Neural cell (in vitro differentiated cells): ENCODE data around the gene POLR1G. TPM values are rescaled to one million over a fixed set of nuclear protein-coding genes. Genes with fewer than 3 reads are reported as not detected.

Experiments used
- H2AFZ ChIP-seq: fragments of 200-600, 300-800 bp; sonication (generic), shearing (Covaris generic); 2 replicates; pipeline ENCODE4 v1.6.0; 2014; ENCODE audit warnings: low read depth, mild to moderate bottlenecking, antibody characterized with exemption, low read length, moderate library complexity
- H3F3A ChIP-seq: fragments of 200-600 bp; shearing (Covaris generic); 2 replicates; pipeline ENCODE4 v1.6.1; 2016; ENCODE audit warnings: mild to moderate bottlenecking, moderate library complexity, mixed read lengths, antibody characterized with exemption, low read length; ENCODE audit not compliant: insufficient read depth, poor library complexity, severe bottlenecking
- H3K27ac ChIP-seq: fragments of 200-600, 300-800 bp; sonication (generic), shearing (Covaris generic); 2 replicates; pipeline ENCODE4 v1.5.1; 2014; ENCODE audit warnings: mild to moderate bottlenecking, low read length, moderate library complexity
- H3K27me3 ChIP-seq: fragments of 300-800, 200-600 bp; sonication (generic), shearing (Covaris generic); 2 replicates; pipeline ENCODE4 v1.6.0; 2014; ENCODE audit warnings: mild to moderate bottlenecking, low read depth, low read length, moderate library complexity; ENCODE audit not compliant: insufficient read depth
- H3K36me3 ChIP-seq: fragments of 300-800, 200-600 bp; sonication (generic), shearing (Covaris generic); 2 replicates; pipeline ENCODE4 v1.5.1; 2014; ENCODE audit warnings: mild to moderate bottlenecking, antibody characterized with exemption, low read length, moderate library complexity; ENCODE audit not compliant: insufficient read depth
- H3K4me2 ChIP-seq: fragments of 300-800, 200-600 bp; sonication (generic), shearing (Covaris generic); 2 replicates; pipeline ENCODE4 v1.6.0; 2014; ENCODE audit warnings: mild to moderate bottlenecking, low read length
- H3K4me3 ChIP-seq: fragments of 300-800, 200-600 bp; sonication (generic), shearing (Covaris generic); 2 replicates; pipeline ENCODE4 v1.5.1; 2014; ENCODE audit warnings: mild to moderate bottlenecking, low read length, moderate library complexity
- H3K79me2 ChIP-seq: fragments of 200-600 bp; shearing (Covaris generic); replicated peaks from 2 replicates; pipeline ENCODE4 v1.6.0; 2014; ENCODE audit warnings: mild to moderate bottlenecking, low read length, moderate library complexity; ENCODE audit not compliant: insufficient read depth
- H3K9ac ChIP-seq: fragments of 300-800, 200-600 bp; sonication (generic), shearing (Covaris generic); 2 replicates; pipeline ENCODE4 v1.6.1; 2016; ENCODE audit warnings: mild to moderate bottlenecking, low read length, mixed read lengths
- H3K9me2 ChIP-seq: fragments of 200-600 bp; shearing (Covaris generic); 2 replicates; pipeline ENCODE4 v1.6.1; 2016; ENCODE audit warnings: mild to moderate bottlenecking, low read length, mixed read lengths; ENCODE audit not compliant: insufficient read depth
- H3K9me3 ChIP-seq: fragments of 200-600, 300-800 bp; sonication (generic), shearing (Covaris generic); 2 replicates; pipeline ENCODE4 v1.6.1; 2016; ENCODE audit warnings: mild to moderate bottlenecking, mixed run types, low read length, moderate library complexity, mixed read lengths
- H4K20me1 ChIP-seq: fragments of 200-600 bp; shearing (Covaris generic); 2 replicates; pipeline ENCODE4 v1.6.1; 2016; ENCODE audit warnings: mild to moderate bottlenecking, mixed run types; ENCODE audit not compliant: insufficient read depth
- CTCF ChIP-seq: fragments of 450-650 bp; IDR thresholded peaks from 2 replicates; pipeline ENCODE4 v1.5.1; 2014; ENCODE audit warnings: antibody characterized with exemption, mild to moderate bottlenecking, moderate library complexity; ENCODE audit not compliant: poor library complexity, severe bottlenecking
- EP300 ChIP-seq: fragments of 450-650 bp; conservative IDR thresholded peaks from 2 replicates; pipeline ENCODE4 v1.6.1; 2014; ENCODE audit warnings: antibody characterized with exemption, mild to moderate bottlenecking, moderate library complexity; ENCODE audit not compliant: poor library complexity, severe bottlenecking
- EZH2 ChIP-seq: fragments of 200-600, 300-800 bp; shearing (Covaris generic), sonication (generic); IDR thresholded peaks from 2 replicates; pipeline ENCODE4 v1.6.1; 2014; ENCODE audit warnings: antibody characterized with exemption, low read length, borderline replicate concordance, mild to moderate bottlenecking; ENCODE audit not compliant: insufficient read depth, poor library complexity, severe bottlenecking
- MXI1 ChIP-seq: fragments of 450-650 bp; conservative IDR thresholded peaks from 2 replicates; pipeline ENCODE4 v1.6.1; 2014; ENCODE audit warnings: antibody characterized with exemption, mild to moderate bottlenecking; ENCODE audit not compliant: poor library complexity, severe bottlenecking
- POLR2AphosphoS5 ChIP-seq: IDR thresholded peaks from 2 replicates; pipeline ENCODE4 v1.6.1; 2012
- RAD21 ChIP-seq: fragments of 450-650 bp; conservative IDR thresholded peaks from 2 replicates; pipeline ENCODE4 v1.6.1; 2014; ENCODE audit warnings: antibody characterized with exemption, mild to moderate bottlenecking, moderate library complexity
- REST ChIP-seq: IDR thresholded peaks from 2 replicates; pipeline ENCODE4 v1.6.1; 2012; ENCODE audit warnings: borderline replicate concordance
- TAF1 ChIP-seq: IDR thresholded peaks from 2 replicates; pipeline ENCODE4 v1.6.1; 2012; ENCODE audit warnings: low read depth
- polyA plus RNA-seq: library from polyadenylated mRNA; depleted of rRNA; stranded (reverse); fragments of >200 nt; gene quantifications from 2 replicates; pipeline ENCODE4 v1.2.3, GENCODE V29; 2014

Gene POLR1G
- polyA plus RNA-seq, 1 donor from 2014 or later: 2.4 TPM

GRCh38 chr19:45451131-45451849 is 44.8 kb downstream of the POLR1G start (continued):
- TF ChIP-seq CTCF (no peak), EP300 (no peak), EZH2 (no peak)

- TF ChIP-seq MXI1 (no peak), REST (no peak), TAF1 (no peak), POLR2AphosphoS5 (no peak), RAD21 (no peak), EZH2 (no peak)
- Histone ChIP-seq H3K36me3 (no peaks in the 10 kb centered on the region), H3K4me3 (no peak overlapping the region), H3K9ac (no peak overlapping the region), H4K20me1 (no peaks in the 10 kb centered on the region), H3K79me2 (no peaks in the 10 kb centered on the region), H2AFZ (no peak overlapping the region), H3K9me2 (no peaks in the 10 kb centered on the region), H3K9me3 (no peaks in the 10 kb centered on the region), H3F3A (no peaks in the 10 kb centered on the region), H3K27ac (peak overlapping the region; percentile 73), H3K4me2 (no peak overlapping the region), H3K27me3 (no peaks in the 10 kb centered on the region)
Measured at GRCh38 chr19:45451850-45452387, 45.5 kb downstream of the POLR1G start.

GRCh38 chr19:45455707-45456499 is 49.5 kb downstream of the POLR1G start:
- no peaks in the 10 kb centered on the region for H3K9me3 ChIP-seq
- no peak overlapping the region for H2AFZ ChIP-seq
- TF ChIP-seq EZH2 (no peak), REST (no peak), TAF1 (no peak), MXI1 (no peak), RAD21 (no peak)
- no peaks in the 10 kb centered on the region for H3K36me3 ChIP-seq
- H3K9me2 ChIP-seq: no peaks in the 10 kb centered on the region
- no peak overlapping the region for H3K4me3 ChIP-seq
- no peaks in the 10 kb centered on the region for H3K27me3 ChIP-seq
- no peak overlapping the region for H3K4me2 ChIP-seq
- H3K79me2 ChIP-seq: no peaks in the 10 kb centered on the region
- H3F3A ChIP-seq: no peaks in the 10 kb centered on the region
- no peak overlapping the region for H3K9ac ChIP-seq
- H3K27ac ChIP-seq: no peak overlapping the region
- no peaks in the 10 kb centered on the region for H4K20me1 ChIP-seq
